Fibroblast of villous mesenchyme (primary cell): ENCODE data around the gene MCTP1. TPM values are rescaled to one million over a fixed set of nuclear protein-coding genes. Genes with fewer than 3 reads are reported as not detected.
A peak's percentile ranks its signal among the peaks of the same experiment; 100 is the strongest.

Experiments
- DNase-seq: peaks from one replicate; pipeline ENCODE4 v3.0.0-alpha.2; 2010; ENCODE audit warnings: low read depth
- H3K4me3 ChIP-seq: 2 replicates; pipeline ENCODE4 v1.5.1; 2011; ENCODE audit warnings: low read depth, mild to moderate bottlenecking, low read length
- total RNA-seq: library from RNA; depleted of rRNA; stranded (reverse); fragments of >200 nt; gene quantifications from 2 replicates; pipeline ENCODE4 v1.2.3, GENCODE V29; 2012
- TF ChIP-seq, protein P1 (sequence below): IDR thresholded peaks from 2 replicates; pipeline ENCODE4 v1.5.1; 2012; ENCODE audit warnings: low read depth, mild to moderate bottlenecking, low read length; ENCODE audit not compliant: insufficient read depth

Gene MCTP1
- total RNA-seq, 1 donor = 14.7 TPM

DNA sequence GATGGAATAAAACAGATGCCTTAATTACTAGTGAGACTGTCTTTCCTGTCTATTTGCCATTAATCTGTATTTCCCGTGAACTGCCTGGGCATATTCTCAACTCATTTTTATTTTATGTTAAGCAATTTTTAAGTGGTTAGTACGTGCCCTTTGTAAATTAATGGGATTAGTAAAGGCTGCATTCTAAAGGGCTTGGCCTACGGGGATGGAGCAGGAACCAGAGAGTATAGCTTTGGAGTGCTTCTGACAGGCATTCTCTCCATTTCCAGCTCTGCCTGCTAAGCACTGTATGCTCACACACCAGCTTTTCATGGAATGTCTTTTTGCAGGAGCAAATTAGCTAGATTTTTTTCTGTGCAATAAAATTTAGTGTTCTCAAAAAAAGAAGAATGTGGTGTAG lies 241.2 kb downstream of the MCTP1 start:
- DNase-seq = no peak
- H3K4me3 ChIP-seq = no peak overlapping the region
- TF ChIP-seq, protein P1, sequence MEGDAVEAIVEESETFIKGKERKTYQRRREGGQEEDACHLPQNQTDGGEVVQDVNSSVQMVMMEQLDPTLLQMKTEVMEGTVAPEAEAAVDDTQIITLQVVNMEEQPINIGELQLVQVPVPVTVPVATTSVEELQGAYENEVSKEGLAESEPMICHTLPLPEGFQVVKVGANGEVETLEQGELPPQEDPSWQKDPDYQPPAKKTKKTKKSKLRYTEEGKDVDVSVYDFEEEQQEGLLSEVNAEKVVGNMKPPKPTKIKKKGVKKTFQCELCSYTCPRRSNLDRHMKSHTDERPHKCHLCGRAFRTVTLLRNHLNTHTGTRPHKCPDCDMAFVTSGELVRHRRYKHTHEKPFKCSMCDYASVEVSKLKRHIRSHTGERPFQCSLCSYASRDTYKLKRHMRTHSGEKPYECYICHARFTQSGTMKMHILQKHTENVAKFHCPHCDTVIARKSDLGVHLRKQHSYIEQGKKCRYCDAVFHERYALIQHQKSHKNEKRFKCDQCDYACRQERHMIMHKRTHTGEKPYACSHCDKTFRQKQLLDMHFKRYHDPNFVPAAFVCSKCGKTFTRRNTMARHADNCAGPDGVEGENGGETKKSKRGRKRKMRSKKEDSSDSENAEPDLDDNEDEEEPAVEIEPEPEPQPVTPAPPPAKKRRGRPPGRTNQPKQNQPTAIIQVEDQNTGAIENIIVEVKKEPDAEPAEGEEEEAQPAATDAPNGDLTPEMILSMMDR = no peak

DNA sequence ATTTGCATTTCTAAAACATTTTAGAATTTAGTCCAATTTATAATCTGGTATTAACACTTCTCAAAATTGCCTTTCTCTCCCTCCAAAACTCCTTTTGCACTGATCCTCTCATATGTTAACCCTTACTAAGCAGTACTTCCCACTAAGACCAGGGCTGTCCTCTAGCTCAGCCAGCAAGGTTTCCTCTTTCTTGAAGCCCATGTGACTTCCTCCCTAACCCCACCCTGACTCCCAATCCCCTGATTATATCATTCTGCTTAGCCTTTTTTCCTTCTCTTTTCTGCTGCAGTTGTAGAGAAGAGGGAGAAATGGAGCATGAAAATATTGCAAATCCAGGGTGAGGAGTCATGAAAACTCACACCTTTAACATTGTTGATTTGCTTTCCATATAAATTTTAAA lies 241.7 kb downstream of the MCTP1 start:
- H3K4me3 ChIP-seq = no peak overlapping the region
- TF ChIP-seq, protein P1 = no peak
- no peak for DNase-seq

DNA sequence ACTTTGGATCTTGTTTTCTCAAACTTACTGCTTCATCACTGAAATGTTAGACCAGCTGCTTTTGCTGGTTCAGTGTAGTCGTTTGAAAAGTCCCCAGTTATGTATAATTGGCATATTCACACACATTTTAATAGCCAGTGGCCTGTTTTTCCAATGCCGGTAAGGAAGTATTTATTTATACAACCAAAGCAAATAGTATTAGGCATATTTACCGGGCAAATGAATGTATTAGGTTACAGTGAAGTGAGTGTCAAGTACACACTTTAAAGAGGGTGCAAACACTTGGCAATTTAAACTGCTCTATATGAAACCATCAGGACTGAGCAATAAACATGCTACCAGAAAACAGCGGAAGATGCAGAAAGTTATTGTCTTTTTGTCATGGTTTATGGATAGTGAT lies 242.9 kb downstream of the MCTP1 start:
- DNase-seq = no peak
- TF ChIP-seq, protein P1 = no peak
- H3K4me3 ChIP-seq = no peak overlapping the region

DNA sequence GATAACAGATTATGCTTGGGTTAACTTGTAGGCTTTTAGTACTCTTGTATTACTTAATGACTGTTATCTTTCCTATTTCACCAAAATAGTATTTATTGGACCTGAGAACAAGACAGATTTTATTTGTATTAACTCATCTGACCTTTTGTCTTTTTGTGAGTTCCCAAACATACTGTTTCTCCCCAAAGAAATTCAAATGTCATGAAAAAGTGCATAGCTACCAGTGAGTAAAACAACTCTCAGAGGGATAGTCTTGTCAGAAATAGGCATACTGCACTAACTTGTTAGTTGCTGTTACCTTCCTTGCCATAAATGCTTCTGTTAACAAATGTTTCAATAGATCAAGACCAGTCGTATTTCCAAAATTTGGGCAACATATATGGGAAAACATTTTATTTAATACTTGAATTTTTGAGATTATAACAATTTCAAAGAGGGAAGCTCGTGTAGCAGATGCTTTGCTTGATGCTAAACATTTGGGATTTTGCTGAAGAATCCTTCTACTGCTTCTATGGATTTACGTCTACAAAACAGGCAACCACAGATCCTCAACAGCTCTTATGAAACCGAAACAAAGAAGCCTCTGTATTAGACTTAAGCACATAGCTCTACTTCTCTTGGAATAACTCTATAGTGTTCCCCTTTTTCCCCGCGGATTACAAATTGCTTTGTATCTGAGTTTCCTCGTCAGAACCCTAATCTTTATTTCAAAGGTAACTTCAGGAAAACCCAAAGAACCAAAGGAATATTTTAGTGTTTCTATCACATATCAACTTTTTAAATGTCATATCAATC lies 248.8 kb downstream of the MCTP1 start:
- TF ChIP-seq, protein P1 = no peak
- peak; percentile 13 for DNase-seq
- no peak overlapping the region for H3K4me3 ChIP-seq

DNA sequence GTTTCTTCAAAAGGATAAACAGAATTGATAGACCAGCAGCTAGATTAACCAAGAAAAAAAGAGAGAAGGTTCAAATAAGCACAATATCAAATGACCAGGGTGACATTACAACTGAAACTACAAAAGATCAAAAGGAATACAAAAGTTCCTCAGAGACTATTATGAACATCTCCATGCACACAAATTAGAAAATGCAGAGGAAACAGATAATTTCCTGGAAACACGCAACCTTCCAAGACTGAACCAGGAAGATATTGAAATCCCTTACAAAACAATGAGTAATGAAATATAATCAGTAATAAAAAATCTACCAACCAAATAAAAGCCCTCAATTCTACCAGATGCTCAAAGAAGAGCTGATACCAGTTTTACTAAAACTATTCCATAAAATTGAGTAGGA lies 252.1 kb downstream of the MCTP1 start:
- TF ChIP-seq, protein P1 = no peak
- H3K4me3 ChIP-seq = no peak overlapping the region
- no peak for DNase-seq

DNA sequence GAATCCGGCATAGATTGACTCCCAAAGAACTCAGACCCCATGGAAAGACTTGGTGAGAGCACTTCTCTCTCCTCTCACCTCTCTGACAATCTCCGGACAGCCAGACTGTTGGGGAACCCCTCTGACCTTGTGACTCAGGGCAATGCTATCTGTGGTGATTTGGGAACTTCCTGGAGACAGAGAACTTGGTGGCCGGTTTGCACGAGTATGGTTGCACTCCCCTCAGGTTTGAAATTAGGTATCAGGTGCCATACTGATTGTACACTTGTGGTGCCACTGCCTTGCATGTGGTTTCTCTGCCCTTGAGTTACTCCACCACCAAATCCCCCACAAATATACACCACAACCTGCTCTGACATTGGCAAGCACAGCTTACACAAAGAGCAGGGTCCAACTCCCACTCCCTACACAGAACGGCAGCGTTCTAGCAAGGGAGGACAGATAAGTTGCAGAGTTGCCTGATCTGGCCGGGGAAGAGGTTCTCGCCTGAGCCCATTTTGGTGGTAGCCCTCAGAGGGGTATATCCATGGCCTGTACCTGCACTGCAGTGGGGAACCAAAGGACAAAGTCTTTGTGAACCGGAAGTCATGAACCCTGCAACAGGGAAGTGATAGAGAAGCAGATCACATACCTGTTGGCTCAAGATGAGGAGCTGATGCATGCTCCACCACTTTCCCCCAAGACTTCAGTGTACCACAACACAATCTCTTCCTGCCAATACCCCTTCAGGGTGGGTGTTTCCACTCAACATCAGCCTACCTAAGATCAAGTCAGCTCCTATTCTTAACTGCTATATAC lies 255.1 kb downstream of the MCTP1 start:
- DNase-seq = no peak
- H3K4me3 ChIP-seq = no peak overlapping the region
- TF ChIP-seq, protein P1 = no peak
